ENCODE results near the gene SPRYD3.
"Not testable (repeated sequence)": the region's sequence is repeated elsewhere in the genome, so short reads cannot be mapped to it uniquely, and the experiment has no call there.

SPRYD3 gene

GRCh38 chr12:53049571-53050318, 29.4 kb downstream of the SPRYD3 start, which contains the start of gene TNS2:
Gene TNS2 (plus strand): TSS chr12:53050065. CDS start chr12:53050186, 121 bp downstream.
- no peak for ATAC-seq

- ATAC-seq, result no peak
Measured at GRCh38 chr12:53048780-53049401, 30.3 kb downstream of the SPRYD3 start.

GRCh38 chr12:53048033-53048779, 31.0 kb downstream of the SPRYD3 start:
- no peak for ATAC-seq

- peak; percentile 74 to 78 for ATAC-seq
Measured at GRCh38 chr12:53047221-53048032, 31.8 kb downstream of the SPRYD3 start.

- peak; percentile 30 to 36 for ATAC-seq
Measured at GRCh38 chr12:53046655-53047220, 32.5 kb downstream of the SPRYD3 start.

- no peak for ATAC-seq
Measured at GRCh38 chr12:53045696-53046045, 33.5 kb downstream of the SPRYD3 start.

- no peak for ATAC-seq
Measured at GRCh38 chr12:53044896-53045695, 34.1 kb downstream of the SPRYD3 start.

GRCh38 chr12:53044052-53044581, 35.1 kb downstream of the SPRYD3 start:
- no peak for ATAC-seq

- no peak for ATAC-seq
Measured at GRCh38 chr12:53042607-53043454, 36.4 kb downstream of the SPRYD3 start.

GRCh38 chr12:53039851-53040250, 39.3 kb downstream of the SPRYD3 start:
- ATAC-seq, result no peak

GRCh38 chr12:53036802-53037201, 42.4 kb downstream of the SPRYD3 start:
- no peak for ATAC-seq

- no peak for ATAC-seq
Measured at GRCh38 chr12:53034459-53034858, 44.7 kb downstream of the SPRYD3 start.

- not testable (repeated sequence) for ATAC-seq
Measured at GRCh38 chr12:53033832-53034231, 45.4 kb downstream of the SPRYD3 start.

- ATAC-seq, result no peak
Measured at GRCh38 chr12:53031616-53032015, 47.6 kb downstream of the SPRYD3 start.

- not testable (repeated sequence) for ATAC-seq
Measured at GRCh38 chr12:53027014-53027413, 52.2 kb downstream of the SPRYD3 start.

GRCh38 chr12:53025250-53025649, 53.9 kb downstream of the SPRYD3 start:
- ATAC-seq, result no peak

- ATAC-seq, result peak in 1 of 2 donors; percentile 38
Measured at GRCh38 chr12:53014709-53015108, 64.5 kb downstream of the SPRYD3 start.
